H1 (cell line): ENCODE data around the gene SELENOV. TPM values are rescaled to one million over a fixed set of nuclear protein-coding genes. Genes with fewer than 3 reads are reported as not detected.

Source experiments
- CTCF ChIA-PET: fragments of 300-600 bp; sonication (Branson Sonifier 250); formaldehyde crosslinking; loops from one replicate; lab custom pipeline; 2021; ENCODE audit not compliant: partially characterized antibody; lab: Charles Lee
- POLR2A ChIA-PET: fragments of 300-600 bp; sonication (Branson Sonifier 250); formaldehyde crosslinking; loops from one replicate; lab custom pipeline; 2021; ENCODE audit warnings: inconsistent platforms; ENCODE audit not compliant: partially characterized antibody; lab: Charles Lee
- DNase-seq, 2 experiments: peaks; one replicate each; pipeline versions ENCODE4 v3.0.0 to v3.0.0-alpha.2; 2010 to 2022; ENCODE audit warnings: low spot score in 2 of 2, low read depth in 1 of 2, mixed read lengths in 1 of 2
- FAIRE-seq: peaks from 2 replicates; lab custom pipeline; 2011; peaks lifted over from hg19 to GRCh38; lab: Jason Lieb, UNC
- H2AFZ ChIP-seq: 2 replicates; pipeline ENCODE4 v1.8.1; 2012; ENCODE audit warnings: low read length, inconsistent platforms
- H2AK5ac ChIP-seq: 2 replicates; pipeline ENCODE4 v1.6.1; 2013; ENCODE audit warnings: low read depth, low read length
- H2BK120ac ChIP-seq: replicated peaks from 2 replicates; pipeline ENCODE3; 2013; ENCODE audit warnings: low read depth, low read length, inconsistent platforms
- H2BK12ac ChIP-seq: 2 replicates; pipeline ENCODE4 v1.6.1; 2013; ENCODE audit warnings: low read depth, low read length
- H2BK15ac ChIP-seq: 2 replicates; pipeline ENCODE4 v1.6.1; 2013; ENCODE audit warnings: low read length
- H2BK20ac ChIP-seq: 2 replicates; pipeline ENCODE4 v1.6.1; 2013; ENCODE audit warnings: low read length
- H2BK5ac ChIP-seq: 2 replicates; pipeline ENCODE4 v1.6.1; 2013; ENCODE audit warnings: low read depth, low read length
- H3K14ac ChIP-seq: 2 replicates; pipeline ENCODE4 v1.6.1; 2013; ENCODE audit warnings: inconsistent platforms; ENCODE audit not compliant: insufficient read length
- H3K18ac ChIP-seq: 2 replicates; pipeline ENCODE4 v1.6.1; 2013; ENCODE audit warnings: low read length; ENCODE audit errors: extremely low read depth
- H3K23ac ChIP-seq: 2 replicates; pipeline ENCODE4 v1.6.1; 2013; ENCODE audit warnings: inconsistent platforms; ENCODE audit not compliant: insufficient read length
- H3K23me2 ChIP-seq: 2 replicates; pipeline ENCODE4 v1.6.1; 2013; ENCODE audit warnings: low read depth, low read length
- H3K27ac ChIP-seq: 2 replicates; pipeline ENCODE4 v1.6.1; 2011; ENCODE audit warnings: low read depth, low read length, inconsistent platforms
- H3K27me3 ChIP-seq, 4 experiments: replicated peaks in 1 of 4; 1 replicate in 1 of 4; 2 replicates in 3 of 4; pipeline versions ENCODE4 v1.6.1 to v1.8.1; 2011 to 2013; ENCODE audit warnings: low read length in 3 of 4, mild to moderate bottlenecking in 3 of 4, inconsistent platforms in 2 of 4, mixed read lengths in 2 of 4, moderate library complexity in 1 of 4; ENCODE audit not compliant: control insufficient read depth in 3 of 4, insufficient read depth in 3 of 4; ENCODE audit errors: extremely low read depth in 1 of 4
- H3K36me3 ChIP-seq, 4 experiments: 2 replicates each; pipeline versions ENCODE4 v1.6.1 to v1.8.1; 2011 to 2013; ENCODE audit warnings: mild to moderate bottlenecking in 4 of 4, low read length in 3 of 4, moderate library complexity in 2 of 4, control low read depth in 1 of 4, inconsistent platforms in 1 of 4; ENCODE audit not compliant: insufficient read depth in 4 of 4, control insufficient read depth in 2 of 4
- H3K4ac ChIP-seq: replicated peaks from 2 replicates; pipeline ENCODE3; 2013; ENCODE audit warnings: low read length, low read depth, mixed read lengths, inconsistent platforms; ENCODE audit not compliant: insufficient read length
- H3K4me1 ChIP-seq, 4 experiments: replicated peaks in 1 of 4; 1 replicate in 1 of 4; 2 replicates in 3 of 4; pipeline versions ENCODE4 v1.6.1 to v1.8.1; 2011 to 2013; ENCODE audit warnings: low read length in 3 of 4, inconsistent platforms in 2 of 4, mixed read lengths in 1 of 4; ENCODE audit not compliant: insufficient read depth in 4 of 4, control insufficient read depth in 3 of 4
- H3K4me2 ChIP-seq, 2 experiments: 2 replicates each; pipeline versions ENCODE4 v1.6.1 to v1.8.1; 2011 to 2013; ENCODE audit warnings: low read depth in 2 of 2, low read length in 2 of 2, control low read depth in 1 of 2, inconsistent platforms in 1 of 2, mild to moderate bottlenecking in 1 of 2; ENCODE audit not compliant: insufficient read depth in 1 of 2
- H3K4me3 ChIP-seq, 4 experiments: fragments of 200-600, 300-600 bp in 1 of 4; sonication (generic), shearing (Covaris generic), sonication (Bioruptor Twin) in 1 of 4; 2 replicates each; pipeline versions ENCODE4 v1.5.1 to v1.8.1; 2011 to 2016; ENCODE audit warnings: low read length in 4 of 4, low read depth in 3 of 4, control low read depth in 2 of 4, inconsistent platforms in 2 of 4, mild to moderate bottlenecking in 2 of 4, mixed read lengths in 1 of 4, moderate library complexity in 1 of 4; ENCODE audit not compliant: insufficient read depth in 2 of 4; ENCODE audit errors: extremely low read depth in 1 of 4
- H3K56ac ChIP-seq: replicated peaks from 2 replicates; pipeline ENCODE3; 2013; ENCODE audit warnings: low read depth, mild to moderate bottlenecking, mixed read lengths, low read length, inconsistent platforms; ENCODE audit not compliant: insufficient read length
- H3K79me1 ChIP-seq: 2 replicates; pipeline ENCODE4 v1.6.1; 2013; ENCODE audit warnings: low read depth, low read length, control low read depth
- H3K79me2 ChIP-seq, 2 experiments: 2 replicates each; pipeline versions ENCODE4 v1.6.1 to v1.8.1; 2012 to 2013; ENCODE audit warnings: low read length in 2 of 2, mild to moderate bottlenecking in 2 of 2, inconsistent platforms in 1 of 2; ENCODE audit not compliant: insufficient read depth in 2 of 2, control insufficient read depth in 1 of 2
- H3K9ac ChIP-seq, 4 experiments: replicated peaks in 1 of 4; 1 replicate in 1 of 4; 2 replicates in 3 of 4; pipeline versions ENCODE4 v1.6.1 to v1.8.1; 2011 to 2013; ENCODE audit warnings: low read depth in 3 of 4, low read length in 3 of 4, control low read depth in 2 of 4, mild to moderate bottlenecking in 2 of 4, moderate library complexity in 2 of 4, inconsistent platforms in 1 of 4; ENCODE audit errors: extremely low read depth in 1 of 4
- H3K9me3 ChIP-seq, 2 experiments: 2 replicates each; pipeline versions ENCODE4 v1.6.1 to v1.8.1; 2012 to 2013; ENCODE audit warnings: mild to moderate bottlenecking in 2 of 2, moderate library complexity in 2 of 2, control low read depth in 1 of 2, inconsistent platforms in 1 of 2, low read depth in 1 of 2, low read length in 1 of 2, mixed read lengths in 1 of 2; ENCODE audit not compliant: insufficient read depth in 2 of 2
- H4K20me1 ChIP-seq, 2 experiments: replicated peaks in 1 of 2; 2 replicates each; pipeline versions ENCODE3 to v1.8.1; 2011 to 2013; ENCODE audit warnings: inconsistent platforms in 2 of 2, low read length in 2 of 2, mild to moderate bottlenecking in 1 of 2; ENCODE audit not compliant: insufficient read depth in 2 of 2, control insufficient read depth in 1 of 2
- H4K5ac ChIP-seq: 2 replicates; pipeline ENCODE4 v1.6.1; 2013; ENCODE audit warnings: low read length, low read depth, mixed read lengths, inconsistent platforms; ENCODE audit not compliant: insufficient read length
- H4K8ac ChIP-seq: 2 replicates; pipeline ENCODE4 v1.8.0; 2013; ENCODE audit warnings: mild to moderate bottlenecking, moderate library complexity, low read length, inconsistent platforms; ENCODE audit not compliant: insufficient read depth; ENCODE audit errors: extremely low read depth
- H4K91ac ChIP-seq: replicated peaks from 2 replicates; pipeline ENCODE3; 2013; ENCODE audit warnings: low read length, mixed read lengths, inconsistent platforms; ENCODE audit not compliant: insufficient read length
- BRCA1 ChIP-seq: IDR thresholded peaks from 2 replicates; pipeline ENCODE4 v1.6.1; 2012; ENCODE audit warnings: low read depth, low read length, improper control_type of control experiment
- CEBPB ChIP-seq: IDR thresholded peaks from 2 replicates; pipeline ENCODE4 v1.6.1; 2012; ENCODE audit warnings: low read depth, low read length
- JUND ChIP-seq: IDR thresholded peaks from 2 replicates; pipeline ENCODE4 v1.6.1; 2011; ENCODE audit warnings: mild to moderate bottlenecking, improper control_type of control experiment, low read length
- SAP30 ChIP-seq: fragments of 300-600 bp; sonication (generic); IDR thresholded peaks from 2 replicates; pipeline ENCODE4 v1.7.1; 2012; ENCODE audit warnings: low read length, moderate library complexity, mild to moderate bottlenecking, inconsistent platforms; ENCODE audit not compliant: insufficient read depth, insufficient replicate concordance
- TAF7 ChIP-seq: optimal IDR thresholded peaks from 2 replicates; pipeline ENCODE3; 2011; ENCODE audit warnings: low read depth, mild to moderate bottlenecking, inconsistent platforms, low read length, moderate library complexity, borderline replicate concordance
- WGBS, 2 experiments: shearing (Covaris generic) in 1 of 2; methylation state at CpG; one replicate each; pipeline versions ENCODE4 v1.1.6 to v1.1.7; 2013 to 2015; ENCODE audit warnings: low lambda C conversion rate in 2 of 2, mixed read lengths in 2 of 2, inconsistent platforms in 1 of 2, low coverage in 1 of 2, missing lambda C conversion rate in 1 of 2; ENCODE audit not compliant: insufficient replicate concordance in 2 of 2, insufficient coverage in 1 of 2, insufficient read length in 1 of 2; ENCODE audit errors: extremely low coverage in 1 of 2, missing lambda C conversion rate in 1 of 2; 5-methylcytosine and 5-hydroxymethylcytosine counted together
- polyA plus RNA-seq, 7 experiments: library from polyadenylated mRNA; depleted of rRNA in 3 of 7; stranded (reverse) in 5 of 7; unstranded in 2 of 7; fragments of >200 nt in 5 of 7; fragments of 200-250 nt in 2 of 7; gene quantifications; 1 replicate in 5 of 7; 2 replicates in 1 of 7; 4 replicates in 1 of 7; pipeline versions ENCODE4 v1.2.1 to v1.2.3, GENCODE V29; 2011 to 2013; ENCODE audit warnings: missing spikeins in 2 of 7, mixed read lengths in 2 of 7
- total RNA-seq: library from RNA; stranded (reverse); fragmentation: NEBNext Ultra II Directional; extraction: Animal tissue kit (Norgen Biotek cat#: 25700); gene quantifications from 2 replicates; pipeline ENCODE4 v1.2.1, GENCODE V29; 2021
- TF ChIP-seq, protein P1 (sequence below): IDR thresholded peaks from 2 replicates; pipeline ENCODE4 v1.6.1; 2012; ENCODE audit warnings: low read length, inconsistent platforms

Gene SELENOV
- total and polyA plus RNA-seq, 2 of the 8 experiments (the other 6 are each of a cell fraction or from before 2014, with no cell fraction given), result 8.4 to 10.7 TPM

DNA sequence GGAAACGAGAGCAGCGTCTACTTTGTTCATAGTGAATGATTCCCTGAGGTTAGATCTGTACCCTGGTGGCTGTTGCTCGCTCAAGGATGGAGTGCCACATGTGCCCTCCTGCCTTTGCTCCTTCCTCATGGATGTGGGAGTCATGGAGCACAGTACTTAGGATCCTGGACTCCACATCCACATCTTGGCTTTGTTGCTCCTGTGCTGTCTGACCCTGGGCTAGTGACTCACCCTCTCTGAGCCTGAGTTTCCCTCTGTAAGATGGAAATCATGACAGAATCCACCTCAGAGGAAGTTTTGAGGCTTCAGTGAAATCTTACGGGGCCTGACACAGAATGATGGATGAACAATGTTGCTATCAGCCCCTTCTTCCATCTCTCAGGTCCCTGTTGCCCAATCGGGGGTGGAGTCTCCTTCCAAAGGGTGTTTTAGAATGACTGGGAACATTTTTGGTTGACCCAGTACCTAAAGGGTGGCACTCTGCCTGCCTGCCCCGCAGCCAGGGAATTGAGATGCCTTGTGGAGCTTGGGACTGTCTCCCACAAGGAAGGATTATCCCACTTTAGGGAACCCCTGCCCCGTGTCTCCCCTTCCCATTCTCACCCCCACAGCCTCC is 44.1 kb upstream of the SELENOV start:
- no peak overlapping the region for H3K4me3 ChIP-seq
- no peak overlapping the region for H4K8ac ChIP-seq
- H2BK5ac ChIP-seq, result no peak overlapping the region
- H3K4ac ChIP-seq, result no peak overlapping the region
- H3K36me3 ChIP-seq, result peaks cover 39 to 72% (median 66%) of the 10 kb centered on the region in 4 experiments
- no peak overlapping the region for H3K18ac ChIP-seq
- no peak overlapping the region for H2BK120ac ChIP-seq
- H2BK12ac ChIP-seq, result no peak overlapping the region
- no peaks in the 10 kb centered on the region; a peak in 1 of 7 replicates for H3K4me1 ChIP-seq
- H4K5ac ChIP-seq, result no peak overlapping the region
- H3K27me3 ChIP-seq, result no peaks in the 10 kb centered on the region
- WGBS, 2 experiments, result 89% methylated on average over 7 of the region's 7 CpGs; no CpG with 5 or more reads in 1 of the 2 experiments
- no peak overlapping the region for H2AK5ac ChIP-seq
- H3K4me2 ChIP-seq, result no peak overlapping the region
- H3K14ac ChIP-seq, result no peak overlapping the region
- ChIA-PET CTCF (interaction anchor here (0.6 to 1.3 kb wide), 4 partner anchors 10 to 63 kb away, joined by 3 to 4 read pairs (median 4); partner anchors contain the start of gene TIMM50), POLR2A (interaction anchor here (0.8 to 1.6 kb wide), 7 partner anchors 22 to 62 kb away, joined by 3 to 7 read pairs (median 4); partner anchors contain the start of genes DLL3, EID2B, RPS16 and SUPT5H)
- H3K23me2 ChIP-seq, result no peaks in the 10 kb centered on the region; the same call in 1 of the 2 replicates
- FAIRE-seq (no peak), DNase-seq (no peak)
- no peaks in the 10 kb centered on the region for H3K9me3 ChIP-seq
- H3K56ac ChIP-seq, result no peak overlapping the region
- no peak overlapping the region for H3K23ac ChIP-seq
- no peak overlapping the region for H4K91ac ChIP-seq
- H3K27ac ChIP-seq, result no peak overlapping the region
- no peak for TF ChIP-seq BRCA1
- TF ChIP-seq, protein P1, sequence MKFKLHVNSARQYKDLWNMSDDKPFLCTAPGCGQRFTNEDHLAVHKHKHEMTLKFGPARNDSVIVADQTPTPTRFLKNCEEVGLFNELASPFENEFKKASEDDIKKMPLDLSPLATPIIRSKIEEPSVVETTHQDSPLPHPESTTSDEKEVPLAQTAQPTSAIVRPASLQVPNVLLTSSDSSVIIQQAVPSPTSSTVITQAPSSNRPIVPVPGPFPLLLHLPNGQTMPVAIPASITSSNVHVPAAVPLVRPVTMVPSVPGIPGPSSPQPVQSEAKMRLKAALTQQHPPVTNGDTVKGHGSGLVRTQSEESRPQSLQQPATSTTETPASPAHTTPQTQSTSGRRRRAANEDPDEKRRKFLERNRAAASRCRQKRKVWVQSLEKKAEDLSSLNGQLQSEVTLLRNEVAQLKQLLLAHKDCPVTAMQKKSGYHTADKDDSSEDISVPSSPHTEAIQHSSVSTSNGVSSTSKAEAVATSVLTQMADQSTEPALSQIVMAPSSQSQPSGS, result no peak
- TF ChIP-seq SAP30, result no peak
- no peak for TF ChIP-seq TAF7
- no peak for TF ChIP-seq JUND
- TF ChIP-seq CEBPB, result no peak
- no peaks in the 10 kb centered on the region for H3K79me2 ChIP-seq
- no peak overlapping the region for H2AFZ ChIP-seq
- H3K79me1 ChIP-seq, result peaks cover 7% of the 10 kb centered on the region
- no peak overlapping the region for H3K9ac ChIP-seq
- no peak overlapping the region for H2BK20ac ChIP-seq
- H4K20me1 ChIP-seq, result peaks cover 6 to 19% of the 10 kb centered on the region in 2 experiments
- no peak overlapping the region for H2BK15ac ChIP-seq
